ENCODE data around the gene ZFHX3.

ZFHX3 gene

GRCh38 chr16:72911971-72912370 is 136.0 kb downstream of the ZFHX3 start:
- no peaks in the 10 kb centered on the region for H3K36me3 ChIP-seq
- no peak overlapping the region for H3K27ac ChIP-seq
- no peak for TF ChIP-seq CTCF (IDR thresholded peaks at IDR 0.05)
- no peaks in the 10 kb centered on the region for H3K9me3 ChIP-seq
- H3K27me3 ChIP-seq = no peaks in the 10 kb centered on the region
- no peak overlapping the region for H3K4me3 ChIP-seq (ENCODE audit: low read depth in 1 of 2, low read length in 1 of 2)
- peaks cover 2 to 3% of the 10 kb centered on the region in 2 experiments for H3K4me1 ChIP-seq (ENCODE audit: control insufficient read depth in 1 of 2, insufficient read depth in 1 of 2, low read depth in 1 of 2, low read length in 1 of 2)

GRCh38 chr16:72910875-72911274 is 137.1 kb downstream of the ZFHX3 start:
- H3K4me3 ChIP-seq (ENCODE audit: low read depth in 1 of 2, low read length in 1 of 2) = no peak overlapping the region
- no peak for TF ChIP-seq CTCF (IDR thresholded peaks at IDR 0.05)
- no peaks in the 10 kb centered on the region for H3K36me3 ChIP-seq
- H3K9me3 ChIP-seq = no peaks in the 10 kb centered on the region
- peaks cover 0 to 3% of the 10 kb centered on the region in 2 experiments for H3K4me1 ChIP-seq (ENCODE audit: control insufficient read depth in 1 of 2, insufficient read depth in 1 of 2, low read depth in 1 of 2, low read length in 1 of 2)
- H3K27ac ChIP-seq = no peak overlapping the region
- H3K27me3 ChIP-seq = no peaks in the 10 kb centered on the region

- Histone ChIP-seq H3K4me3 (ENCODE audit: low read depth in 1 of 2, low read length in 1 of 2) (no peak overlapping the region), H3K9me3 (no peaks in the 10 kb centered on the region), H3K27me3 (no peaks in the 10 kb centered on the region), H3K4me1 (ENCODE audit: control insufficient read depth in 1 of 2, insufficient read depth in 1 of 2, low read depth in 1 of 2, low read length in 1 of 2) (peaks cover 0 to 3% of the 10 kb centered on the region in 2 experiments), H3K36me3 (no peaks in the 10 kb centered on the region), H3K27ac (no peak overlapping the region)
- TF ChIP-seq CTCF (IDR thresholded peaks at IDR 0.05) = no peak
Observed at GRCh38 chr16:72910381-72910780, 137.5 kb downstream of the ZFHX3 start.

- H3K27ac ChIP-seq = no peak overlapping the region
- H3K36me3 ChIP-seq = no peaks in the 10 kb centered on the region
Observed at GRCh38 chr16:72909196-72909595, 138.7 kb downstream of the ZFHX3 start.

GRCh38 chr16:72908362-72909167 is 139.4 kb downstream of the ZFHX3 start:
- Histone ChIP-seq H3K27me3 (no peaks in the 10 kb centered on the region), H3K27ac (peak overlapping the region; percentile 26), H3K36me3 (no peaks in the 10 kb centered on the region), H3K4me3 (ENCODE audit: low read depth in 1 of 2, low read length in 1 of 2) (no peak overlapping the region), H3K9me3 (no peaks in the 10 kb centered on the region), H3K4me1 (ENCODE audit: control insufficient read depth in 1 of 2, insufficient read depth in 1 of 2, low read depth in 1 of 2, low read length in 1 of 2) (peaks cover 0 to 3% of the 10 kb centered on the region in 2 experiments)
- no peak for TF ChIP-seq CTCF (IDR thresholded peaks at IDR 0.05)

More at GRCh38 chr16:72909196-72909595, 138.7 kb downstream of the ZFHX3 start:
- TF ChIP-seq CTCF (IDR thresholded peaks at IDR 0.05) = no peak
- no peaks in the 10 kb centered on the region for H3K27me3 ChIP-seq
- H3K9me3 ChIP-seq = no peaks in the 10 kb centered on the region
- no peak overlapping the region for H3K4me3 ChIP-seq (ENCODE audit: low read depth in 1 of 2, low read length in 1 of 2)
- H3K4me1 ChIP-seq (ENCODE audit: control insufficient read depth in 1 of 2, insufficient read depth in 1 of 2, low read depth in 1 of 2, low read length in 1 of 2) = peaks cover 0 to 3% of the 10 kb centered on the region in 2 experiments
